GM12878 (cell line): ENCODE measurements around the gene MBOAT1. TPM values are rescaled to one million over a fixed set of nuclear protein-coding genes. Genes with fewer than 3 reads are reported as not detected.

Experiments
- ATAC-seq: fragments of 200-7000 bp; cut with Tn5 transposase; 3 replicates; pipeline ENCODE4 v1.9.1; 2020; ENCODE audit warnings: mild to moderate bottlenecking, moderate library complexity
- BruUV-seq: library from RNA; stranded (reverse); fragments of 400-500 nt; replicated peaks from 2 replicates; lab custom pipeline; 2021; lab: Mats Ljungman, UMichigan
- CTCF ChIA-PET: fragments of 300-600 bp; sonication (Branson Sonifier 250); formaldehyde crosslinking; extraction: SDS; loops from one replicate; lab custom pipeline; 2021; ENCODE audit warnings: inconsistent platforms; lab: Yijun Ruan, JAX
- POLR2A ChIA-PET: fragments of 350-600 bp; formaldehyde crosslinking; extraction: SDS; loops from one replicate; lab custom pipeline; 2021; ENCODE audit warnings: inconsistent platforms; lab: Charles Lee
- RAD21 ChIA-PET: fragments of 300-600 bp; sonication (Branson Sonifier 250); formaldehyde crosslinking; loops from one replicate; lab custom pipeline; 2023; ENCODE audit warnings: antibody characterized with exemption; ENCODE audit not compliant: unreplicated experiment; lab: Charles Lee
- SMC1A ChIA-PET: fragments of 300-600 bp; sonication (Branson Sonifier 250); formaldehyde crosslinking; loops from one replicate; lab custom pipeline; 2023; ENCODE audit not compliant: unreplicated experiment, uncharacterized antibody; lab: Charles Lee
- DNase-seq: peaks from one replicate; pipeline ENCODE4 v3.0.0-alpha.2; 2011; ENCODE audit warnings: low read depth, low spot score
- FAIRE-seq: peaks from 3 replicates; lab custom pipeline; 2011; peaks lifted over from hg19 to GRCh38; lab: Jason Lieb, UNC
- H2AFZ ChIP-seq: 2 replicates; pipeline ENCODE4 v1.6.0; 2011; ENCODE audit warnings: low read depth, low read length, control low read depth; ENCODE audit not compliant: control insufficient read depth
- H3K27ac ChIP-seq: 2 replicates; pipeline ENCODE4 v1.5.1; 2011; ENCODE audit warnings: control low read depth; ENCODE audit not compliant: control insufficient read depth, insufficient read depth
- H3K27me3 ChIP-seq, 2 experiments: replicated peaks in 1 of 2; 2 replicates each; pipeline versions ENCODE4 v1.6.0 to v1.6.1; 2011; ENCODE audit warnings: low read length in 1 of 2; ENCODE audit not compliant: control insufficient read depth in 2 of 2, insufficient read depth in 2 of 2
- H3K36me3 ChIP-seq, 2 experiments: 2 replicates each; pipeline ENCODE4 v1.5.1; 2011; ENCODE audit warnings: low read length in 1 of 2; ENCODE audit not compliant: control insufficient read depth in 2 of 2, insufficient read depth in 2 of 2
- H3K4me1 ChIP-seq: 2 replicates; pipeline ENCODE4 v1.6.1; 2011; ENCODE audit warnings: mild to moderate bottlenecking, low read length, moderate library complexity, mixed read lengths; ENCODE audit not compliant: control insufficient read depth, insufficient read depth
- H3K4me2 ChIP-seq: 2 replicates; pipeline ENCODE4 v1.6.0; 2011; ENCODE audit warnings: control low read depth; ENCODE audit not compliant: control insufficient read depth, insufficient read depth
- H3K4me3 ChIP-seq: fragments of 200-600 bp; sonication (generic); 2 replicates; pipeline ENCODE4 v1.5.1; 2016
- H3K79me2 ChIP-seq: 2 replicates; pipeline ENCODE4 v1.6.0; 2011; ENCODE audit warnings: low read length; ENCODE audit not compliant: control insufficient read depth, insufficient read depth
- H3K9ac ChIP-seq: 2 replicates; pipeline ENCODE4 v1.8.0; 2011; ENCODE audit warnings: low read length, control low read depth, mixed read lengths; ENCODE audit not compliant: control insufficient read depth, insufficient read depth
- H3K9me3 ChIP-seq: replicated peaks from 3 replicates; pipeline ENCODE4 v1.5.1; 2011; ENCODE audit warnings: mild to moderate bottlenecking, low read length; ENCODE audit not compliant: control insufficient read depth, insufficient read depth
- H4K20me1 ChIP-seq: 2 replicates; pipeline ENCODE4 v1.6.0; 2011; ENCODE audit not compliant: control insufficient read depth, insufficient read depth
- BCL3 ChIP-seq: IDR thresholded peaks from 2 replicates; pipeline ENCODE4 v1.6.1; 2011; ENCODE audit warnings: borderline replicate concordance, low read depth, mild to moderate bottlenecking, moderate library complexity, low read length; ENCODE audit not compliant: insufficient read depth, poor library complexity, severe bottlenecking
- CHD2 ChIP-seq: IDR thresholded peaks from 2 replicates; pipeline ENCODE4 v1.6.1; 2011; ENCODE audit warnings: low read depth, low read length, improper control_type of control experiment, borderline replicate concordance
- DPF2 ChIP-seq: fragments of 450-650 bp; IDR thresholded peaks from 2 replicates; pipeline ENCODE4 v1.6.1; 2017; ENCODE audit warnings: mild to moderate bottlenecking
- HCFC1 ChIP-seq: fragments of 150-350 bp; IDR thresholded peaks from 2 replicates; pipeline ENCODE4 v1.6.1; 2014; ENCODE audit warnings: low read length
- MLLT1 ChIP-seq: fragments of 450-650 bp; IDR thresholded peaks from 2 replicates; pipeline ENCODE4 v1.6.1; 2016; ENCODE audit warnings: mild to moderate bottlenecking
- NRF1 ChIP-seq: conservative IDR thresholded peaks from 2 replicates; pipeline ENCODE4 v1.6.1; 2011; ENCODE audit warnings: mild to moderate bottlenecking, low read depth, low read length, improper control_type of control experiment
- RAD21 ChIP-seq: IDR thresholded peaks from 2 replicates; pipeline ENCODE4 v1.6.1; 2011; ENCODE audit warnings: mild to moderate bottlenecking, low read depth, low read length, moderate library complexity; ENCODE audit not compliant: insufficient read depth
- SMAD1 ChIP-seq: fragments of 450-650 bp; IDR thresholded peaks from 2 replicates; pipeline ENCODE4 v1.6.1; 2018; ENCODE audit warnings: mild to moderate bottlenecking, low read depth; ENCODE audit not compliant: partially characterized antibody
- SMC3 ChIP-seq: IDR thresholded peaks from 2 replicates; pipeline ENCODE4 v1.6.1; 2011; ENCODE audit warnings: low read length, improper control_type of control experiment, borderline replicate concordance
- ZNF274 ChIP-seq: IDR thresholded peaks from one replicate; pipeline ENCODE4 v1.8.0; 2011; ENCODE audit not compliant: insufficient read length, insufficient read depth
- WGBS: methylation state at CpG from one replicate; pipeline ENCODE4 v1.1.6; 2016; ENCODE audit warnings: low lambda C conversion rate; ENCODE audit not compliant: insufficient replicate concordance, insufficient coverage; ENCODE audit errors: missing lambda C conversion rate; 5-methylcytosine and 5-hydroxymethylcytosine counted together
- in situ Hi-C: fragments of 300-500 bp; cut with MboI; formaldehyde crosslinking; loops from 9 replicates; pipeline ENCODE4 v1.14.3; 2018; ENCODE audit warnings: mixed read lengths
- intact Hi-C: fragments of 100-400 bp; cut with micrococcal nuclease; formaldehyde crosslinking; loops from one replicate; pipeline ENCODE4 v1.14.2; 2022; ENCODE audit not compliant: unreplicated experiment
- polyA plus RNA-seq, 11 experiments: library from polyadenylated mRNA; depleted of rRNA in 4 of 11; unstranded in 6 of 11; stranded (reverse) in 5 of 11; fragments of >200 nt; fragmentation: Nextera tagmentation in 4 of 11; fragmentation: Illumina TruSeq in 1 of 11; extraction: Ambion mirVana in 4 of 11; extraction: Trizol in 1 of 11; gene quantifications; 1 replicate in 1 of 11; 2 replicates in 10 of 11; pipeline versions ENCODE4 v1.2.1 to v1.2.3, GENCODE V29; 2011 to 2016; ENCODE audit warnings: inconsistent platforms in 2 of 11, missing spikeins in 2 of 11, low read depth in 1 of 11
- total RNA-seq, 4 experiments: library from RNA; depleted of rRNA in 3 of 4; stranded (reverse); fragments of >200 nt in 3 of 4; fragmentation: Illumina TruSeq in 1 of 4; extraction: Trizol in 1 of 4; gene quantifications; 2 replicates each; pipeline versions ENCODE4 v1.2.1 to v1.2.3, GENCODE V29; 2013 to 2021

Gene MBOAT1
- total and polyA plus RNA-seq, 10 of the 15 experiments (the other 5 are each of a cell fraction or from before 2014, with no cell fraction given), result 0.39 to 21.0 (median 11.6) TPM

GRCh38 chr6:20159781-20160540, 52.3 kb downstream of the MBOAT1 start:
- 82% methylated on average over 5 of the region's 5 CpGs for WGBS
- Histone ChIP-seq H4K20me1 (no peaks in the 10 kb centered on the region), H3K4me3 (no peak overlapping the region), H3K4me2 (no peak overlapping the region), H3K27me3 (no peaks in the 10 kb centered on the region), H2AFZ (no peak overlapping the region), H3K9me3 (no peaks in the 10 kb centered on the region; the same call in 2 of the 3 replicates), H3K36me3 (no peaks in the 10 kb centered on the region), H3K79me2 (peaks cover 2% of the 10 kb centered on the region), H3K4me1 (no peaks in the 10 kb centered on the region), H3K27ac (no peak overlapping the region), H3K9ac (no peak overlapping the region)
- in situ Hi-C loops (no loop called here), intact Hi-C loops (no loop called here)
- FAIRE-seq, result no peak
- no TSS peak for BruUV-seq
- no peak for DNase-seq
- ChIA-PET RAD21 (no interaction called here), CTCF (no interaction called here), SMC1A (no interaction called here), POLR2A (interaction anchor here (0.5 kb wide), 1 partner anchor 189 kb away, joined by 5 read pairs; no protein-coding TSS in a partner anchor)
- no peak for ATAC-seq
- TF ChIP-seq MLLT1 (no peak), SMC3 (no peak), DPF2 (no peak), RAD21 (no peak), NRF1 (no peak), BCL3 (no peak), CHD2 (no peak), ZNF274 (no peak), SMAD1 (no peak), HCFC1 (no peak)
